Smooth muscle cell (in vitro differentiated cells): ENCODE data around the gene RANBP17. TPM values are rescaled to one million over a fixed set of nuclear protein-coding genes. Genes with fewer than 3 reads are reported as not detected.
A peak's percentile ranks its signal among the peaks of the same experiment; 100 is the strongest.

ENCODE experiments used
- DNase-seq: peaks from one replicate; lab custom pipeline; 2025; ENCODE audit not compliant: unreplicated experiment; lab: John Stamatoyannopoulos, UW
- H2AFZ ChIP-seq: fragments of 200-600 bp; sonication (generic); 2 replicates; pipeline ENCODE4 v1.6.0; 2016; ENCODE audit warnings: antibody characterized with exemption, low read depth, mild to moderate bottlenecking
- H3F3A ChIP-seq: fragments of 200-600 bp; sonication (generic); 2 replicates; pipeline ENCODE4 v1.6.0; 2017; ENCODE audit warnings: antibody characterized with exemption, low read depth
- H3K27ac ChIP-seq: fragments of 200-600 bp; sonication (generic); 2 replicates; pipeline ENCODE4 v1.5.1; 2016; ENCODE audit warnings: low read depth, mild to moderate bottlenecking
- H3K27me3 ChIP-seq: fragments of 200-600 bp; sonication (generic); 2 replicates; pipeline ENCODE4 v1.6.1; 2016; ENCODE audit warnings: low read depth, mild to moderate bottlenecking
- H3K36me3 ChIP-seq: fragments of 200-600 bp; sonication (generic); 2 replicates; pipeline ENCODE4 v1.5.1; 2016; ENCODE audit warnings: low read depth
- H3K4me1 ChIP-seq: fragments of 200-600 bp; sonication (generic); 2 replicates; pipeline ENCODE4 v1.5.1; 2016; ENCODE audit warnings: low read depth
- H3K4me2 ChIP-seq: fragments of 200-600 bp; sonication (generic); 2 replicates; pipeline ENCODE4 v1.6.0; 2016; ENCODE audit warnings: mild to moderate bottlenecking
- H3K4me3 ChIP-seq: fragments of 200-600 bp; sonication (generic); 2 replicates; pipeline ENCODE4 v1.5.1; 2016; ENCODE audit warnings: mild to moderate bottlenecking
- H3K79me2 ChIP-seq: fragments of 200-600 bp; sonication (generic); 2 replicates; pipeline ENCODE4 v1.6.0; 2016; ENCODE audit warnings: low read depth, mild to moderate bottlenecking
- H3K9ac ChIP-seq: fragments of 200-600 bp; sonication (generic); 2 replicates; pipeline ENCODE4 v1.6.0; 2016; ENCODE audit warnings: low read depth
- H3K9me3 ChIP-seq: fragments of 200-600 bp; sonication (generic); replicated peaks from 2 replicates; pipeline ENCODE4 v1.5.1; 2016; ENCODE audit warnings: low read depth
- H4K20me1 ChIP-seq: fragments of 200-600 bp; sonication (generic); 2 replicates; pipeline ENCODE4 v1.6.0; 2016; ENCODE audit warnings: low read depth
- CTCF ChIP-seq: fragments of 200-600 bp; sonication (generic); IDR thresholded peaks from 2 replicates; pipeline ENCODE4 v1.5.1; 2017; ENCODE audit warnings: borderline replicate concordance, mild to moderate bottlenecking, antibody characterized with exemption; ENCODE audit not compliant: insufficient read depth, poor library complexity, severe bottlenecking
- WGBS: methylation state at CpG from one replicate; pipeline ENCODE4 v1.1.7; 2016; ENCODE audit warnings: low lambda C conversion rate; 5-methylcytosine and 5-hydroxymethylcytosine counted together
- polyA plus RNA-seq: library from polyadenylated mRNA; unstranded; fragments of >200 nt; fragmentation: Nextera tagmentation; extraction: Ambion mirVana; gene quantifications from 2 replicates; pipeline ENCODE4 v1.2.1, GENCODE V29; 2016
- total RNA-seq: library from RNA; depleted of rRNA; stranded (reverse); fragments of >200 nt; gene quantifications from 2 replicates; pipeline ENCODE4 v1.2.3, GENCODE V29; 2014

The RANBP17 gene
- total and polyA plus RNA-seq, 2 experiments from 2014 or later = 13.0 to 42.6 TPM

GRCh38 chr5:170857066-170857465 lies 4.8 kb upstream of the RANBP17 start:
- Histone ChIP-seq H3K27me3 (no peaks in the 10 kb centered on the region), H3K4me3 (no peak overlapping the region), H3K36me3 (no peaks in the 10 kb centered on the region), H3K79me2 (no peaks in the 10 kb centered on the region), H3K4me2 (no peak overlapping the region), H2AFZ (no peak overlapping the region), H3K27ac (no peak overlapping the region), H3K9me3 (peaks cover 11% of the 10 kb centered on the region), H3K4me1 (no peaks in the 10 kb centered on the region), H4K20me1 (no peaks in the 10 kb centered on the region), H3F3A (peaks cover 5% of the 10 kb centered on the region), H3K9ac (no peak overlapping the region)
- no peak for DNase-seq
- no peak for TF ChIP-seq CTCF
- WGBS = 90% methylated on average over 2 of the region's 2 CpGs

- Histone ChIP-seq H3K9ac (no peak overlapping the region), H3K27me3 (no peaks in the 10 kb centered on the region), H3K4me3 (no peak overlapping the region), H4K20me1 (no peaks in the 10 kb centered on the region), H3K9me3 (peaks cover 11% of the 10 kb centered on the region), H3K36me3 (no peaks in the 10 kb centered on the region), H3K4me2 (no peak overlapping the region), H3K27ac (no peak overlapping the region), H3F3A (peaks cover 5% of the 10 kb centered on the region), H2AFZ (no peak overlapping the region), H3K79me2 (peaks cover 15% of the 10 kb centered on the region), H3K4me1 (peaks cover 8% of the 10 kb centered on the region)
- no peak for DNase-seq
- TF ChIP-seq CTCF = no peak
Measured at GRCh38 chr5:170860415-170860814, 1.4 kb upstream of the RANBP17 start.

GRCh38 chr5:170860818-170861666 lies 776 bp upstream of the RANBP17 start:
- H3K79me2 ChIP-seq = peaks cover 21% of the 10 kb centered on the region
- TF ChIP-seq CTCF = no peak
- H3K27me3 ChIP-seq = no peaks in the 10 kb centered on the region
- H3K27ac ChIP-seq = no peak overlapping the region
- peaks cover 5% of the 10 kb centered on the region for H3F3A ChIP-seq
- no peaks in the 10 kb centered on the region for H4K20me1 ChIP-seq
- peaks cover 11% of the 10 kb centered on the region for H3K9me3 ChIP-seq
- no peaks in the 10 kb centered on the region for H3K36me3 ChIP-seq
- H2AFZ ChIP-seq = no peak overlapping the region
- H3K4me2 ChIP-seq = no peak overlapping the region
- peaks cover 8% of the 10 kb centered on the region for H3K4me1 ChIP-seq
- 97% methylated on average over 5 of the region's 5 CpGs for WGBS
- DNase-seq = no peak
- no peak overlapping the region for H3K9ac ChIP-seq
- H3K4me3 ChIP-seq = peak overlapping the region; percentile 78

DNA sequence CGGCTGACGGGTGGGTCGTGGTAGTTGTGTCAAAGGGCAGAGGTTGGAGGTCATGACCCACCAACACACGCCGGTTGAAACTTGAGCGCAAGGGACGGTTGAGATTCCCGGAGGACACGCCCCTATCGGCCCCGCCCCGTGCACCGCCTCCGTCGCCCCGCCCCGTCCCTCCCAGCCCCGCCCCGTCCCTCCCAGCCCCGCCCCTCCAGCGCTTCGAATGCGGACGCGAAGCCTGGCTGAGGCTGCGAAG lies 226 bp upstream of the RANBP17 start:
- no peak for DNase-seq
- H3K4me2 ChIP-seq = peak overlapping the region; percentile 89

More for the DNA sequence above, 226 bp upstream of the RANBP17 start:
- peaks cover 8% of the 10 kb centered on the region for H3K4me1 ChIP-seq
- H3K79me2 ChIP-seq = peaks cover 27% of the 10 kb centered on the region
- no peaks in the 10 kb centered on the region for H4K20me1 ChIP-seq
- no peak for TF ChIP-seq CTCF
- peak overlapping the region; percentile 78 for H3K4me3 ChIP-seq
- H2AFZ ChIP-seq = no peak overlapping the region
- no peak overlapping the region for H3K9ac ChIP-seq
- H3K36me3 ChIP-seq = no peaks in the 10 kb centered on the region
- H3K9me3 ChIP-seq = peaks cover 11% of the 10 kb centered on the region
- H3K27me3 ChIP-seq = no peaks in the 10 kb centered on the region
- WGBS = 21% methylated on average over 17 of the region's 26 CpGs
- H3K27ac ChIP-seq = no peak overlapping the region
- H3F3A ChIP-seq = peaks cover 5% of the 10 kb centered on the region
